COR-L47 (cell line): ENCODE measurements around the gene ELP2.
A peak's percentile ranks its signal among the peaks of the same experiment; 100 is the strongest.
"Not testable (repeated sequence)": the region's sequence is repeated elsewhere in the genome, so short reads cannot be mapped to it uniquely, and the experiment has no call there.

Experiments
- DNase-seq: peaks from one replicate; lab custom pipeline; 2025; lab: John Stamatoyannopoulos, UW

Gene ELP2, protein sequence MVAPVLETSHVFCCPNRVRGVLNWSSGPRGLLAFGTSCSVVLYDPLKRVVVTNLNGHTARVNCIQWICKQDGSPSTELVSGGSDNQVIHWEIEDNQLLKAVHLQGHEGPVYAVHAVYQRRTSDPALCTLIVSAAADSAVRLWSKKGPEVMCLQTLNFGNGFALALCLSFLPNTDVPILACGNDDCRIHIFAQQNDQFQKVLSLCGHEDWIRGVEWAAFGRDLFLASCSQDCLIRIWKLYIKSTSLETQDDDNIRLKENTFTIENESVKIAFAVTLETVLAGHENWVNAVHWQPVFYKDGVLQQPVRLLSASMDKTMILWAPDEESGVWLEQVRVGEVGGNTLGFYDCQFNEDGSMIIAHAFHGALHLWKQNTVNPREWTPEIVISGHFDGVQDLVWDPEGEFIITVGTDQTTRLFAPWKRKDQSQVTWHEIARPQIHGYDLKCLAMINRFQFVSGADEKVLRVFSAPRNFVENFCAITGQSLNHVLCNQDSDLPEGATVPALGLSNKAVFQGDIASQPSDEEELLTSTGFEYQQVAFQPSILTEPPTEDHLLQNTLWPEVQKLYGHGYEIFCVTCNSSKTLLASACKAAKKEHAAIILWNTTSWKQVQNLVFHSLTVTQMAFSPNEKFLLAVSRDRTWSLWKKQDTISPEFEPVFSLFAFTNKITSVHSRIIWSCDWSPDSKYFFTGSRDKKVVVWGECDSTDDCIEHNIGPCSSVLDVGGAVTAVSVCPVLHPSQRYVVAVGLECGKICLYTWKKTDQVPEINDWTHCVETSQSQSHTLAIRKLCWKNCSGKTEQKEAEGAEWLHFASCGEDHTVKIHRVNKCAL

DNA sequence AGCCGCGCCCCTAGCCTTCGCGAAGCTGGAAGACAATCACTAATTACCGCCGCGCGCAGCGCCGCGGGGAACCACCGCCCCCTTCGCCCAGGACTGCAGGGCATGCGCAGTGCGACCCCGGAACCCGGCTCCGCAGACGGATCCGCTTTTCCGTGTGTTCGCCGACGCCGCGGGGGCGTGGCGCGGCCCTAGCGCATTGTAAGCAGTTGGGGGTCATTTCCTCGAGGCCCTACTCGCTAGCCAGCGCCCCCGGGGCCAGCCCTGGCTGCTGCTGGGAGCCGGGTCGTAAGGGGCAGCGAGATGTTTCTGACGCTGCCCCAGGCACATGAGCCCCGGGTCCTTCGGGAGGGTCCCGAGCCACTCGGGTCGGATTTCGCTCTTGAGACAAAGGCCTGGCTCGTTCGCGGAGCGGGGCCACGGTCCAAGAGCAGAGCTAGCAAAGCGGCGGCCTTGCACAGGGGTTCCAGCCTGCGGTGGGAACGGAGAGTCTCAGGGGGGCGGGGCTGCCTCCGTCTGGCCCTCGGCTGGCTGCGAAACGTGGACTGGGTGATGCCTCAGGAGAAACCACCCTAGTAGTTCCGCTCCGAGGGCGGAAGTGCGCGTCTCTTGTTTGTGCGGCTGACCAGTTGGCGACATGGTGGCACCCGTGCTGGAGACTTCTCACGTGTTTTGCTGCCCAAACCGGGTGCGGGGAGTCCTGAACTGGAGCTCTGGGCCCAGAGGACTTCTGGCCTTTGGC lies at the start of gene ELP2, which contains the start of gene SLC39A6:
Gene ELP2, plus strand, starts transcription at position 600 of the 739 bp plus-strand sequence. Its CDS starts 35 bp downstream, at position 635.
Gene SLC39A6, minus strand, starts transcription at position 41 of the 739 bp plus-strand sequence. CDS start 2,333 bp downstream, outside the sequence.
- peak; percentile 98 for DNase-seq

DNA sequence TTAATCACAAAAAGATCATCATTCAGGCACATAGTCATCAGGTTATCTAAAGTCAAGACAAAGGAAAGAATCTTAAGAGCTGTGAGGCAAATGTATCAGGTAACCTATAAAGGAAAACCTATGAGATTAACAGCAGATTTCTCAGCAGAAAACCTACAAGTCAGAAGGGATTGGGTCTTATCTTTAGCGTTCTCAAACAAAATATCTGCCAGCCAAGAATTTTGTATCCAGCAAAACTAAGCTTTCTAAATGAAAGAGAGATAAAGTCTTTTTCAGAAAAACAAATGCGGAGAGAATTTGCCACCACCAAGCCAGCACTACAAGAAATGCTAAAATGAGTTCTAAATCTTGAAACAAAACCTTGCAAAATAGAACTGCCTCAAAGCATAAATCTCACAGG lies 48.6 kb upstream of the ELP2 start:
- DNase-seq: not testable (repeated sequence)

DNA sequence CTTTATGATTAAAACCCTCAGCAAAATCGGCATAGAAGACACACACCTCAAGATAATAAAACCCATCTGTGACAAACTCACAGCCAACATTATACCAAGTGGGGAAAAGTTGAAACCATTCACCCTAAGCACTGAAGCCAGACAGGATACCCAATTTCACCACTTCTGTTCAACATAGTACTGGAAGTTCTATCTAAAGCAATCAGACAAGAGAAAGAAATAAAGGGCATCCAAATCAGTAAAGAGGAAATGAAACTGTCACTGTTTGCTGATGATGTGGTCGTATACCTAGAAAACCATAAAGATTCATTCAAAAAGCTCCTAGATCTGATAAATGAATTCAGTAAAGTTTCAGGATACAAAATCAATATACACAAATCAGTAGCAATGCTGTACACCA lies 46.0 kb upstream of the ELP2 start:
- DNase-seq: no peak

DNA sequence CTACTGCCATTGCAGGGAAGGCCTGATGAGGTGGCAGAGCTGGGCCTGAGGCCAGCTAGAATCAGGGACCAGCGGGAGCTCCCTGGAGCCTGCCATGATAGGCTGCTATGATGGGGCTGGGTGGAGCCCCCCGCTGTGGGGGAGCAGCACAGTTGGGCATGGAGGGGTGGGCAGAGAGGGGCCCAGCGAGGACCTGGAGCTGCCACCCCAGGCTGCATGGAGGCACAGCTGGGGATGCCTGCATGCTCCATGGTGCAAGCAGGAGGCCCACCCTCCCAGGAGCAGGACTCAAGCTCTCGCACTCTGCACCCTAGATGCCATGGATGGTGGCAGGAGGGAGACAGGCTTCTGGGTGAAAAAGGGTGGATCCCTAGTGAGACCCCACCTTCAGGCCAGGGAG lies 44.5 kb upstream of the ELP2 start:
- no peak for DNase-seq

DNA sequence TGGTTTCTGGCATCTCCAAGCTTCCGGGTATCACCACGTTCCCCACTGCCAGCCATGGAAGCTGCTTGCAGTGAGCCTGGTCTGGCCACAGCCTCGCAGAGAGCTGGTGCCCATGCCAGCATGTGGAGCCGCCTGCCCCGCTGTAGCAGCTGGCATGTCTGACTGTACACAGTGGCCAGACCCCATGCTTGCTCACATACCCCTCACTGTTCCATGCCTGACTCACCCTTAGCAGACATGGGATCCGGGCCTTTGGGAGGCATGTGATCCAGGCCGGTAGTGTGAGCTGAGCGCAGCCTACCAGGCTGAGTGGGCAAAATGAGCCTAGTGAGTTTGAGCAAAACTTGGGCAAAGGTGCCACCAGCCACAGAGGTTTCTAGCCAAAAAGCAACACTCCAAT lies 43.5 kb upstream of the ELP2 start:
- no peak for DNase-seq

DNA sequence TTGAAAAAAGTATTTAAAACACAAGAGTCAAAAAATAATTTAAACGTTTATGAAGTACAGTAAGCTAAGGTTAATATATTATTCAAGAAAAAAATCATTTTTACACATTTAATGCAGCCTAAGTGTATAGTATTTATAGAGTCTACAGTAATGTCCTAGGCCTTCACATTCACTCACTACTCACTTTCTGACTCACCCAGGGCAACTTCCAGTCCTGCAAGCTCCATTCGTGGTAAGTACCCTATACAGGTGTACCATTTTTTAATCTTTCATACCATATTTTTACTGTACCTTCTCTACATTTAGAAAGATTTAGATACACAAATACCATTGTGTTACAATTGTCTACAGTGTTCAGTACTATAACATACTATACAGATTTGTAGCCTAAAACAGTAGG lies 41.4 kb upstream of the ELP2 start:
- no peak for DNase-seq

DNA sequence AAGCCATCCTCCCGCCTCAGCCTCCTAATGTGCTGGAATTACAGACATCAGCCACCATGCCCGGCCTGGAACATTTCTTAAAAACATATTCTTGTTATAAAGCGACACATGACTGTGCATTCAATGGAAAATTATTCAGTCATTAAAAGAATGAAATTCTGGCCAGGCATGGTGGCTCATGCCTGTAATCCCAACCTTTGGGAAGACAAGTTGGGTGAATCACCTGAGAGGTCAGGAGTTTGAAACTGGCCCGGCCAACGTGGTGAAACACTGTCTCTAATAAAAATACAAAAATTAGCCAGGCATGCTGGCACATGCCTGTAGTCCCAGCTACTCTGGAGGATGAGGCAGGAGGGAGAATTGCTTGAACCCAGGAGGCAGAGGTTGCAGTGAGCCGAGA lies 40.7 kb upstream of the ELP2 start:
- no peak for DNase-seq

DNA sequence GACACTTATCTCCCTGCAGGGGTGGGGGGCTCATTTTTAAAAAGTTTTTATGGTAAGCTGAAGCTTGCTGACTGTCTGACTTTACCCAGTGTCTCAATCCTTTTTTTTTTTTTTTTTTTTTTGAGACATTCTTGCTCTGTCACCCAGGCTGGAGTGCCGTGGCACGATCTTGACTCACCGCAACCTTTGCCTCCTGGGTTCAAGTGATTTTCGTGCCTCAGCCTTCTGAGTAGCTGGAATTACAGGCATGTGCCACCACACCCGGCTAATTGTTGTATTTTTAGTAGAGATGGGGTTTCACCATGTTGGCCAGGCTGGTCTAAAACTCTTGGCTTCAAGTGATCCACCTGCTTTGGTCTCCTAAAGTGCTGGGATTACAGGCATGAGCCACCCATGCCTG lies 37.6 kb upstream of the ELP2 start:
- DNase-seq: not testable (repeated sequence)

DNA sequence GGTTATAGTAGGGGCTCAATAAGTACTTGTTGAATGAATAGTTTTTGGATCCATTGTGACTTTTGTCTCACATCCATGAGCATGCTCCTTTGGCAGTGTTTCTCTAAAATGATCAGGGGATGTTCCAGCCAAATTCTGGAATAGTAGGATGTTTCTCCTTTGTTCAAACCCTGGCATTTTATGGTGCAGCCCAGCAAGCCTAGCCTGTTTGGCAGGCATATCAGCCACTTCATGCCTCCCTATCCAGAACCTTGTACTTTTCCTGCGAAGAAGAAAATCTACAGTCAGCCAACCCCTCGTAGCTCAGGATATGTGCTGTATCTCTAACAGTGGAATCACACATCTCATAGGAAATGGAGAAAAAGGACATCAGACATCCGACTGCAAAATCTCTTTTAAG lies 35.3 kb upstream of the ELP2 start:
- no peak for DNase-seq

DNA sequence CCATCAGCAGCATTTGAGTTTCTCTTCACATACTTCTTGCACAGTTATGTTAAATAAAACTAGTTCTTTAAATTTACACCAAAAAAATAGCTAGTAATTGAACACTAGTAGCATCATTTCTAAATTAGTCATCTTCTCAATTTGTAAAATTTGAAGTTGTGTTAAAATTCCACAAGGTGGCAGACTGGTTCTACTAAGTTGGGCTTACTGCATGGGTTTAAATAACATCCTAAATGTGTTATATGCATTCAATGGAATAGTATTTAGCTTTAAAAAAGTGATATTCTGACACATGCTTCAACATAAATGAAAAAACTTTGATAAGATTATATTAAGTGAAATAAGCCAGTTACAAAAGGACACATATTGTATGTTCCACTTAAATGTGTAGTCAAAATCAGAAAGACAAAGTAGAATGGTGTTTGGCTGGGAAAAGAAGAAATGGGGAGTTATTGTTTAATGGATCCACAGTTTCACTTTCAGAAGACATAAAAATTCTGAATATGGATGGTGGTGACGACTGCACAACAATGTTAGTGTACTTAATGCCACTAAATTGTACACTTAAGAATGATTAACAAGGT lies 33.7 kb upstream of the ELP2 start:
- DNase-seq: peak; percentile 70

DNA sequence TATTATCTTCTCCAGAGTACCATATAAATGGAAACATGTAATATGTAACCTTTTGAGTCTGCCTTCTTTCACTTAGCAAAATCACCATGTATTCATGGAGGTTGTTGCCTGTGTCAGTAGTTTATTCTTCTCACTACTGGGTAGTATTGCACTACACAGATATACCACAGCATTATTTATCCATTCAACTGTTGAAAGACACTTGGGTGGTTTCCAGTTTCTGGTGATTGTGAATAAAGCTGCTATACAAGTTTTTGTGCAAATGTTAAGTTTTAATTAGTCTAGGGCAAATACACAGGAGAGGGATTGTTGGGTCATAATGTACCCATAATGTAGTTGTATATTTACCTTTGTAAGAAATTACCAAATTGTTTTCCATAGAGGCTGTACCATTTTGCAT lies 32.7 kb upstream of the ELP2 start:
- DNase-seq: no peak

DNA sequence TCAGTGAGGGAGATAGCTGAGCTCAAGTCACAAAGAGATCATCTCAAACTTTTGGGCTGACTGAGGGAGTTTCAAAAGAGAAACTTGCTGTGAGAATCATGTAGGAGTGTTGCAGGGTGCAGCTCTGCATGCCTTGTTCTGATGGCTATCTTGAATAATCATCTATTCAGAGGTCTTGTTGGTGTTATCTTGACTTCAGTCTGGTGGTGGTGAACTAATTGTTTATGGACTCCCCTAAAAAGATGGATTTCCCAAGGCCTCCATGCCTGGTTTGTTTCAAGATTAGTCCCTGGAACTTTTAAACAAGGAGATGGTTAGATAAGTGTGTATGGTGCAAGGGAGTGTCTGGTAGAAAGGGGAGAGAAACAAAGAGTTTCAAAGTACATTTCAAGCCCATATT lies 30.4 kb upstream of the ELP2 start:
- DNase-seq: no peak

DNA sequence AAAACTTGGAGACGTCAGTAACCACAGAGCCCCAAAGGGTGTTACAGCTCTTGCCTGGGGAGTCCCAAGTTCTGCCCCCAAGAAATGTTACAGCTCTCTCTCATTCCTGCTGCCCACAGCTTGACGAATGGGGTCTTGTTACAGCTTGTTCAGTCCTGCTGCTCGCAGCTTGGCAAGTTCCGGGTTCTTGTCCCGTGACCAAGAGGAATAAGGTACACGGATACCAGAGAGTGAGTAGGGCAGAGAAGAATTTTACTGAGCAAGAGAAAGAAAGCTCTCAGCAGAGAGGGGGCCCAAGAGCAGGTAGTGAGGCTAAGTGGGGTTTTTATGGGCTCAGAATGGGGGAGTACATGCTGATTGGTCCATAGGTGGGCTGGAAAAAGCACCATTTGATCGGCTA lies 27.8 kb upstream of the ELP2 start:
- no peak for DNase-seq

DNA sequence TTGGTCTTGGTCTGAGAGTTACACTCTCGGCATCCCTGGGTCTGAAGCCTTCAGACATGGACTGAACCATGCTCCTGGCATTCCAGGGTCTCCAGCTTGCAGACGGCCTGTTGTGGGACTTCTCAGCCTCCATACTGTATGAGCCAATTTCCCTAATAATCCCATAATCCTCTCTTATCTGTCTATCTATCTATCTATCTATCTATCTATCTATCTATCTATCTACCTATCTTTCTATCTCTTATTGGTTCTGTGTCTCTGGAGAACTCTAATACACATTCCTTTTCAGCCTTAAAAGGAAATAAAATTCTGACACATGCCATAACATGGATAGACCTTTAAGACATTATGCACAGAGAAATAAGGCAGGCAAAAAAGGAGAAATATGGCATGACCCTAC lies 24.9 kb upstream of the ELP2 start:
- DNase-seq: no peak

DNA sequence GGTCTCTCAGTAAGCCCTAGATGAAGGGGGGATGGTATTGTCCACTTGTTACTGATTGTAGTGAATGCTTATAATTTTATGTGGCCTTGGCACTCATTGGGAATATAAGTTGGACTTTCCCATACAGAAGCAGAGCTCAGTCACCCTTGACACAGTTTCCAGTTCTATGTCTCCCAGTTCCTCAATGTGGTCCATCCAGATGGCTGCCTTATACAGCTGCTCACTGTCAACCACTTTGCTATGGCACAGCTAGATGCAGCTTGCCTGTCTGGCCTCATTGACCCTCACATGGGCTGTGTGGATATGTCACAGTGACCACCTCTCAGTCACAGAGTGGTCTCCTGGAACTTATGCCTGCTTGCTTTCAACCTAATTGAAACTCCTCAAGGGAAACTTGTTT lies 22.2 kb upstream of the ELP2 start:
- DNase-seq: no peak

DNA sequence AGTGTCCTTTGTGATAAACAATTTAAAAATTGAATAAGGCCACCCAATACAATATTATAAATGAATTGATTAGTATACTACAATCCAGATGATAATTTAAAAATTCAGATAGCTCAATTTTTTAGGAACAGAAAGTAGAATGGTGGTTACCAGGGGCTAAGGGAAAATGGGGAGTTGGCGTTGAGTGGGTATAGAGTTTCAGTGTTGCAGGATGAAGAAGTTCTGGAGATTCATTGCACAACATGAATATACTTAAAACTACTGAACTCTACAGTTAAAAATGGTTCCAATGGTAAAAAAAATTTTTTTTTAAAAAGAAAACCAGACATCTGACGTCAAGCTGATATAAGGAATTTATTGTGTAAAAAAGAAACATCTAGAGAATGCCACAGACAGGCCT lies 21.5 kb upstream of the ELP2 start:
- DNase-seq: no peak

DNA sequence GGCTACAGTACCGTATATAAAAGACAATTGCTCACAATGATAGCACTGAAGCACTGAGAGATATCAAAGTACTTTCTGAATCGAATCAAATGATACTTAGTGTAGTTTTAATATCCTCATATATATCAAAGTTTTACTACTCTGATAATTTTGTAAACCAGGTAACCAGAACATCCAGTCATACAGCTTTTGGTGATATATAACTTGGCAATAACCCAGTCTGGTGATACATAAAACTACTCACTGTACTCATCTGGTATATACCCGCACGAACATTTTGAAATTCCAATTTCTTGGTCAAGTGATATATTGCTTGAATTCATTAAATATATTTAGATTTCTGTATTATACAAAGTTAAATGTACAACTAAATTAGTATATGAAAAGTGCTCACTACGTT lies 21.1 kb upstream of the ELP2 start:
- DNase-seq: no peak

DNA sequence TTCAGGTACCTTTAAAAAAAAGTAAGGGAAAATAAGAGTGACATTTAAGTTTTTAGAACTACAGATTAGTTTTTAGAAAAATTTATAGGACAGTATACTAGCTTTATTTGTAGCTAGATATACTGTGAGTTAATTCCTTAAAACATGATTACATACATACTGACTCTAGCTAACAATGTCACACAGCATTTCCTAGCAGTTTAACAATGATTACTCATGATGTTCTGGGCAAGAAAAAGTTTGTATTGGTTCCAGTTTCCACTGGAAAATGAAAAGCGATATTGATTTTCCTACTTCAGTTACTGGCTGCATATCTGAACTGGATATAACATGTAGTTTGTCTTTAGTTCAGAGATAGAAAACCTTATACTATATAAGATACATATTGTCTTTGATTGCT lies 20.0 kb upstream of the ELP2 start:
- DNase-seq: no peak

DNA sequence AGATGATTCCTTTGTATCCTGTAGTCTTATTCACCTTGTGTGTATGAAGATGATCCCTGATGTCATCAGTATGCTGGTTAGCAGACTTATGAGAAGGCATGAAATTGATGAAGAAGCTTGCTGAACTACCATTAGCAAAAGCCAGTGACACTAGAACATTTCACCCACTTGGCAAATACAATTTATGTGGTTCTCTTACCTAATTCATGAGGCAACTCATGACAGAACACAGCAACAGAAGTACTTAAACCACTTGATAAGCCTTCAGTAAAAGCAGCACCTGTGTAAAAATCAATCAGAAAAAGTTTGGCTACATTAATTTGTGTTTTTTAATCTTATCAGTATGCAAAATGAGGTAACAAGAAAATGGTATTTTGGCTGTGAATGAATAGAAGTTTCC lies 17.4 kb upstream of the ELP2 start:
- no peak for DNase-seq

DNA sequence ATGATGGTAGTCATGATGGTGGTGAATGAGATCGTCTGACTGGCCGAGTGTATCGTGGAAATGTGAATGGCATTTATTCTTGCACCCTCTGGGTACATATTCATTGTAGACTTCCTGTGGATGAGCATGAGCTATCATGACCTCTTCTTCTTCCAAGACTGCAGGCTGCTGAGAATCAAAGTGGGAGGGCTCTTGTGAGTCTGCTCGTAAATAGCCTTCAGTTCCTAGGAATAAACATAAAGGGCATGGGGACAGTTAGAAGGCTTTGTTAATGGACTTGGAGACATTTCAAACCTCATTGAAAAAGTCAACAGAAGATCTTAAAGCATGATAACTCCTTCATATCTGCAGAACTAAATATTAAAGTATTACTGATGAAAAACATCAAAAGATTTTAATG lies 15.4 kb upstream of the ELP2 start:
- no peak for DNase-seq

DNA sequence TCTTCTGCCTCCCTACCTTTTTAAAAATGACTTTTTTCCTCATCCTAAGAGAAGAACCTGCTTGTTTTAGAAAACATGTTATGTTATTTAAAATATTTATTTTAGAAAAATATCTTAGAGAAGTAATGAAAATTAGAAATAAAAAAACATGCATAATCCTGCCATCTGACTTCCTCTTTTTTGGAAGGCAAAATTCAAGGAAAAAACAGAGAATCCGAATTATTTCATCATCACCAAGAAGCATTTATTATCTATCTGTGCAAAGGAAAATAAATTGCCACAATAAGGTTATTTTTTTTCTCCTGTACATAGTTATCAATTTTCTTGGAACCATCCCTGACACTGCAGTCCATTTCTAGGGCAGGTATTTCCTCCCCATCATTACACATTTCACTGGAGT lies 15.0 kb upstream of the ELP2 start:
- no peak for DNase-seq

DNA sequence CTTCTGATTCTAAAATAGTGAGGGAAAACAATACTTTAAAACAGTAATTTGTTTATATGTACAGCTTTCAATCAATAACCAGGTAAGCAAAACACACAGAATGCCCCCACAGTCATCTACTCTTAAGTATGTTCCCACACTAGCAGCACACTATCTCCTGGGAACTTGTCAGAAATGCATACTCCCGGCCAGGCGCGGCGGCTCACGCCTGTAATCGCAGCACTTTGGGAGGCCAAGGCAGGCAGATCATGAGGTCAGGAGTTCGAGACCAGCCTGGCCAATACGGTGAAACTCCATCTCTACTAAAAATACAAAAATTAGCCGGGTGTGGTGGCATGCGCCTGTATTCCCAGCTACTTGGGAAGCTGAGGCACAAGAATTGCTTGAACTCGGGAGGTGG lies 12.9 kb upstream of the ELP2 start:
- not testable (repeated sequence) for DNase-seq
